ENCODE measurements around the gene DCAF4L1.

- TF ChIP-seq SUZ12 (IDR thresholded peaks at IDR 0.05; ENCODE audit: extremely low read depth, insufficient read depth, insufficient read length) (no peak), YY1 (IDR thresholded peaks at IDR 0.05; ENCODE audit: insufficient read depth, insufficient read length) (no peak), ZNF274 (IDR thresholded peaks at IDR 0.05; ENCODE audit: low read depth, low read length) (no peak)
These were observed 6.2 kb upstream of the DCAF4L1 start for GRCh38 chr4:41975341-41975740.
